A549 (cell line): ENCODE data around the gene SEC24D. TPM values are rescaled to one million over a fixed set of nuclear protein-coding genes. Genes with fewer than 3 reads are reported as not detected.

ENCODE experiments used
- ATAC-seq, 2 experiments: fragments of 200-7000 bp in 1 of 2; fragments of >200 bp in 1 of 2; cut with Nextera tagmentation in 1 of 2; cut with Tn5 transposase in 1 of 2; 3 replicates each; pipeline versions ENCODE4 v1.8.0 to v1.9.1; 2018 to 2020; ENCODE audit warnings: mild to moderate bottlenecking in 1 of 2, moderate library complexity in 1 of 2
- CTCF ChIA-PET: fragments of 300-600 bp; sonication (Branson Sonifier 250); formaldehyde crosslinking; extraction: SDS; loops from one replicate; lab custom pipeline; 2021; ENCODE audit warnings: antibody characterized with exemption, inconsistent platforms; lab: Yijun Ruan, JAX
- POLR2A ChIA-PET: fragments of 350-600 bp; formaldehyde crosslinking; extraction: SDS; loops from one replicate; lab custom pipeline; 2021; ENCODE audit warnings: antibody characterized with exemption, inconsistent platforms; lab: Yijun Ruan, JAX
- DNase-seq, 2 experiments: peaks; one replicate each; pipeline versions ENCODE4 v3.0.0 to v3.0.0-alpha.2; 2011 to 2016; ENCODE audit warnings: low read depth in 1 of 2, low spot score in 1 of 2
- FAIRE-seq: peaks from 2 replicates; lab custom pipeline; 2011; peaks lifted over from hg19 to GRCh38; lab: Jason Lieb, UNC
- H3K27ac ChIP-seq, 2 experiments: fragments of >200 bp; sonication (Bioruptor Twin); formaldehyde crosslinking; 3 replicates each; pipeline ENCODE4 v1.5.1; 2016 to 2017
- H3K4me1 ChIP-seq: fragments of >200 bp; sonication (Bioruptor Twin); formaldehyde crosslinking; 3 replicates; pipeline ENCODE4 v1.6.1; 2016
- H3K4me2 ChIP-seq: fragments of >200 bp; sonication (Bioruptor Twin); formaldehyde crosslinking; 3 replicates; pipeline ENCODE4 v1.6.1; 2016
- H3K4me3 ChIP-seq: fragments of >200 bp; sonication (Bioruptor Twin); formaldehyde crosslinking; 3 replicates; pipeline ENCODE4 v1.5.1; 2016
- H3K9me3 ChIP-seq: fragments of >200 bp; sonication (Bioruptor Twin); formaldehyde crosslinking; 3 replicates; pipeline ENCODE4 v1.6.1; 2016
- EHF ChIP-seq: fragments of 250-450 bp; sonication (Bioruptor Pico); IDR thresholded peaks from 2 replicates; pipeline ENCODE4 v1.5.0; 2020; ENCODE audit warnings: mild to moderate bottlenecking
- EHMT2 ChIP-seq: fragments of 200-600 bp; sonication (generic); IDR thresholded peaks from 2 replicates; pipeline ENCODE4 v1.6.1; 2016; ENCODE audit warnings: antibody characterized with exemption, low read depth, mild to moderate bottlenecking, moderate library complexity
- ESRRA ChIP-seq: fragments of 150-350 bp; IDR thresholded peaks from 2 replicates; pipeline ENCODE4 v1.6.1; 2014; ENCODE audit warnings: mild to moderate bottlenecking, low read length, borderline replicate concordance
- HDAC2 ChIP-seq: fragments of 200-600 bp; sonication (generic); IDR thresholded peaks from 2 replicates; pipeline ENCODE4 v1.6.1; 2016
- HOXA7 ChIP-seq: fragments of 250-450 bp; sonication (Bioruptor Pico); IDR thresholded peaks from 2 replicates; pipeline ENCODE4 v1.5.0; 2020; ENCODE audit warnings: mild to moderate bottlenecking, moderate library complexity
- HOXB5 ChIP-seq: fragments of 250-450 bp; sonication (Bioruptor Pico); IDR thresholded peaks from 2 replicates; pipeline ENCODE4 v1.5.0; 2020; ENCODE audit warnings: mild to moderate bottlenecking, moderate library complexity
- KDM5A ChIP-seq: fragments of 200-600 bp; sonication (generic); IDR thresholded peaks from 2 replicates; pipeline ENCODE4 v1.6.1; 2016; ENCODE audit warnings: antibody characterized with exemption, mild to moderate bottlenecking
- PHF8 ChIP-seq: fragments of 200-600 bp; sonication (generic); IDR thresholded peaks from 2 replicates; pipeline ENCODE4 v1.6.1; 2016; ENCODE audit warnings: low read depth, mild to moderate bottlenecking, antibody characterized with exemption, moderate library complexity, borderline replicate concordance
- RARB ChIP-seq: fragments of 250-450 bp; sonication (Bioruptor Pico); IDR thresholded peaks from 2 replicates; pipeline ENCODE4 v1.8.0; 2021; ENCODE audit warnings: mild to moderate bottlenecking, moderate library complexity
- RFX5 ChIP-seq: fragments of 450-650 bp; IDR thresholded peaks from 2 replicates; pipeline ENCODE4 v1.7.1; 2014; ENCODE audit warnings: antibody characterized with exemption, mild to moderate bottlenecking, moderate library complexity
- RNF2 ChIP-seq: fragments of 200-600 bp; sonication (generic); IDR thresholded peaks from 2 replicates; pipeline ENCODE4 v1.6.1; 2016; ENCODE audit warnings: low read depth, mild to moderate bottlenecking, antibody characterized with exemption, moderate library complexity, borderline replicate concordance
- SMC3 ChIP-seq: fragments of >200 bp; sonication (Bioruptor Twin); formaldehyde crosslinking; IDR thresholded peaks from 3 replicates; pipeline ENCODE4 v1.6.1; 2018; ENCODE audit warnings: inconsistent platforms
- TFCP2L1 ChIP-seq: fragments of 250-450 bp; sonication (Bioruptor Pico); IDR thresholded peaks from 2 replicates; pipeline ENCODE4 v1.5.0; 2021; ENCODE audit warnings: mild to moderate bottlenecking
- ZC3H11A ChIP-seq: fragments of 450-650 bp; IDR thresholded peaks from 2 replicates; pipeline ENCODE4 v1.6.1; 2014; ENCODE audit warnings: antibody characterized with exemption, mild to moderate bottlenecking
- ZNF302 ChIP-seq: fragments of 250-450 bp; sonication (Bioruptor Pico); IDR thresholded peaks from 2 replicates; pipeline ENCODE4 v1.9.0; 2021; ENCODE audit warnings: inconsistent platforms, mild to moderate bottlenecking, moderate library complexity
- WGBS: methylation state at CpG from one replicate; pipeline ENCODE4 v1.1.6; 2017; ENCODE audit errors: missing lambda C conversion rate; 5-methylcytosine and 5-hydroxymethylcytosine counted together
- polyA plus RNA-seq, 4 experiments: library from polyadenylated mRNA; depleted of rRNA in 3 of 4; stranded (reverse); fragments of >200 nt; fragmentation: RNase III in 1 of 4; extraction: RNeasy Plus Mini Kit Qiagen cat#74134 plus additional on column Dnase treatment in 1 of 4; gene quantifications; 2 replicates in 3 of 4; 3 replicates in 1 of 4; pipeline ENCODE4 v1.2.3, GENCODE V29; 2011 to 2017
- TF ChIP-seq, protein P1 (sequence below): fragments of 250-450 bp; sonication (Bioruptor Pico); IDR thresholded peaks from 2 replicates; pipeline ENCODE4 v1.5.0; 2020; ENCODE audit warnings: low read depth, mild to moderate bottlenecking, moderate library complexity
- TF ChIP-seq, protein P2 (sequence below): fragments of 250-450 bp; sonication (Bioruptor Pico); IDR thresholded peaks from 2 replicates; pipeline ENCODE4 v1.5.0; 2021; ENCODE audit warnings: mild to moderate bottlenecking, moderate library complexity, borderline replicate concordance
- TF ChIP-seq, protein P3 (sequence below): fragments of >200 bp; sonication (Bioruptor Twin); formaldehyde crosslinking; IDR thresholded peaks from 3 replicates; pipeline ENCODE4 v1.6.1; 2016
- TF ChIP-seq, protein P4 (sequence below): fragments of 150-350 bp; IDR thresholded peaks from 2 replicates; pipeline ENCODE4 v1.6.1; 2014; ENCODE audit warnings: low read depth, mild to moderate bottlenecking, low read length
- TF ChIP-seq, protein P5 (sequence below): fragments of 200-600 bp; sonication (generic); IDR thresholded peaks from 2 replicates; pipeline ENCODE4 v1.6.1; 2016; ENCODE audit warnings: antibody characterized with exemption, mild to moderate bottlenecking, moderate library complexity

SEC24D gene
- polyA plus RNA-seq, 2 of the 4 experiments (the other 2 are of a cell fraction), result 12.8 to 15.6 TPM

DNA sequence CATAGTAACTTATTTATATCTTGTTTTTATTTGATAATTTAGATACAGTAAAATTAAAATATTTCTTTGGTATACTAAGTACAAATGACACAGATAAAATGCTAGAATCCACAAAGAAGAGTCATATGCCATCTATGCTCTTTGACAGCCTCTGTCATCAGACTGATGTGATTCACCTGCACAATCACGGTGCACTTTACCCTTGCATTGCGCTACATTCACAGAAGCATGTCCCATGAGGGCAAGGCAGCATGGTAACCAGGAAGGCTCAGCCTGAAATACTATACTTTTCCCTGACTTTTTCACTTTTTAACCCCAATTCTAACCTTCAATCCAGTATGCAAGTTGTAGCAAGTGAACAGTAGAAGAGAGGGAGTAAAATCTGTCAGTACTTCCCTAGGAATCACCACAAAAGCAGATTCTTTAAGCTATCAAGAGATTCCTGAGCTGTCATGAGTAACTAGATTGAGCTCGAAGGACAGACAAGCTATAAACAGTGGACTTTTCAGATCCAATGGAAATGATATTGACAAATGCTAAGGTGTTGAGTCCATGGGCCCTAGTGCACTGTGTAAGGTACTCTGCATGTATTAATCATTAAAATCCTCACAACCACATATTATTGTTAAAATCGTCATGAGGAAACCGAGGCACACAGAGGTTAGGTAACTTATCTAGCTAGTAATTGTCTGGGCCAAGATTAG lies 14.2 kb downstream of the SEC24D start:
- ATAC-seq, result no peak
- no peak overlapping the region for H3K4me2 ChIP-seq
- no peak for DNase-seq
- H3K4me1 ChIP-seq, result peaks cover 9% of the 10 kb centered on the region; the same call in 2 of the 3 replicates
- WGBS, result 84% methylated on average over 5 of the region's 5 CpGs
- FAIRE-seq, result no peak
- TF ChIP-seq, protein P1, sequence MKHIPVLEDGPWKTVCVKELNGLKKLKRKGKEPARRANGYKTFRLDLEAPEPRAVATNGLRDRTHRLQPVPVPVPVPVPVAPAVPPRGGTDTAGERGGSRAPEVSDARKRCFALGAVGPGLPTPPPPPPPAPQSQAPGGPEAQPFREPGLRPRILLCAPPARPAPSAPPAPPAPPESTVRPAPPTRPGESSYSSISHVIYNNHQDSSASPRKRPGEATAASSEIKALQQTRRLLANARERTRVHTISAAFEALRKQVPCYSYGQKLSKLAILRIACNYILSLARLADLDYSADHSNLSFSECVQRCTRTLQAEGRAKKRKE (CRISPR knock-in tag), result no peak
- TF ChIP-seq, protein P2, sequence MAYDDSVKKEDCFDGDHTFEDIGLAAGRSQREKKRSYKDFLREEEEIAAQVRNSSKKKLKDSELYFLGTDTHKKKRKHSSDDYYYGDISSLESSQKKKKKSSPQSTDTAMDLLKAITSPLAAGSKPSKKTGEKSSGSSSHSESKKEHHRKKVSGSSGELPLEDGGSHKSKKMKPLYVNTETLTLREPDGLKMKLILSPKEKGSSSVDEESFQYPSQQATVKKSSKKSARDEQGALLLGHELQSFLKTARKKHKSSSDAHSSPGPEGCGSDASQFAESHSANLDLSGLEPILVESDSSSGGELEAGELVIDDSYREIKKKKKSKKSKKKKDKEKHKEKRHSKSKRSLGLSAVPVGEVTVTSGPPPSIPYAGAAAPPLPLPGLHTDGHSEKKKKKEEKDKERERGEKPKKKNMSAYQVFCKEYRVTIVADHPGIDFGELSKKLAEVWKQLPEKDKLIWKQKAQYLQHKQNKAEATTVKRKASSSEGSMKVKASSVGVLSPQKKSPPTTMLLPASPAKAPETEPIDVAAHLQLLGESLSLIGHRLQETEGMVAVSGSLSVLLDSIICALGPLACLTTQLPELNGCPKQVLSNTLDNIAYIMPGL (CRISPR knock-in tag), result no peak
- TF ChIP-seq ZNF302 (CRISPR knock-in tag), result no peak
- no peak for TF ChIP-seq EHMT2
- no peak for TF ChIP-seq RFX5
- no peak for TF ChIP-seq EHF (CRISPR knock-in tag)
- TF ChIP-seq, protein P3, sequence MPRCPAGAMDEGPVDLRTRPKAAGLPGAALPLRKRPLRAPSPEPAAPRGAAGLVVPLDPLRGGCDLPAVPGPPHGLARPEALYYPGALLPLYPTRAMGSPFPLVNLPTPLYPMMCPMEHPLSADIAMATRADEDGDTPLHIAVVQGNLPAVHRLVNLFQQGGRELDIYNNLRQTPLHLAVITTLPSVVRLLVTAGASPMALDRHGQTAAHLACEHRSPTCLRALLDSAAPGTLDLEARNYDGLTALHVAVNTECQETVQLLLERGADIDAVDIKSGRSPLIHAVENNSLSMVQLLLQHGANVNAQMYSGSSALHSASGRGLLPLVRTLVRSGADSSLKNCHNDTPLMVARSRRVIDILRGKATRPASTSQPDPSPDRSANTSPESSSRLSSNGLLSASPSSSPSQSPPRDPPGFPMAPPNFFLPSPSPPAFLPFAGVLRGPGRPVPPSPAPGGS, result no peak
- TF ChIP-seq HOXA7, result no peak
- TF ChIP-seq PHF8, result no peak
- TF ChIP-seq TFCP2L1 (CRISPR knock-in tag), result no peak
- no peak for TF ChIP-seq RARB (CRISPR knock-in tag)
- TF ChIP-seq ESRRA, result no peak
- TF ChIP-seq HOXB5 (CRISPR knock-in tag), result no peak
- TF ChIP-seq ZC3H11A, result no peak
- TF ChIP-seq, protein P4, sequence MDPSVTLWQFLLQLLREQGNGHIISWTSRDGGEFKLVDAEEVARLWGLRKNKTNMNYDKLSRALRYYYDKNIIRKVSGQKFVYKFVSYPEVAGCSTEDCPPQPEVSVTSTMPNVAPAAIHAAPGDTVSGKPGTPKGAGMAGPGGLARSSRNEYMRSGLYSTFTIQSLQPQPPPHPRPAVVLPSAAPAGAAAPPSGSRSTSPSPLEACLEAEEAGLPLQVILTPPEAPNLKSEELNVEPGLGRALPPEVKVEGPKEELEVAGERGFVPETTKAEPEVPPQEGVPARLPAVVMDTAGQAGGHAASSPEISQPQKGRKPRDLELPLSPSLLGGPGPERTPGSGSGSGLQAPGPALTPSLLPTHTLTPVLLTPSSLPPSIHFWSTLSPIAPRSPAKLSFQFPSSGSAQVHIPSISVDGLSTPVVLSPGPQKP, result no peak
- no peaks in the 10 kb centered on the region for H3K9me3 ChIP-seq
- CTCF ChIA-PET, result interaction anchor here (0.8 kb wide), 1 partner anchor 67 kb away, joined by 3 read pairs; the partner anchor contains the start of gene SYNPO2
- no peak overlapping the region for H3K4me3 ChIP-seq
- no peak overlapping the region for H3K27ac ChIP-seq
- POLR2A ChIA-PET, result no interaction called here

DNA sequence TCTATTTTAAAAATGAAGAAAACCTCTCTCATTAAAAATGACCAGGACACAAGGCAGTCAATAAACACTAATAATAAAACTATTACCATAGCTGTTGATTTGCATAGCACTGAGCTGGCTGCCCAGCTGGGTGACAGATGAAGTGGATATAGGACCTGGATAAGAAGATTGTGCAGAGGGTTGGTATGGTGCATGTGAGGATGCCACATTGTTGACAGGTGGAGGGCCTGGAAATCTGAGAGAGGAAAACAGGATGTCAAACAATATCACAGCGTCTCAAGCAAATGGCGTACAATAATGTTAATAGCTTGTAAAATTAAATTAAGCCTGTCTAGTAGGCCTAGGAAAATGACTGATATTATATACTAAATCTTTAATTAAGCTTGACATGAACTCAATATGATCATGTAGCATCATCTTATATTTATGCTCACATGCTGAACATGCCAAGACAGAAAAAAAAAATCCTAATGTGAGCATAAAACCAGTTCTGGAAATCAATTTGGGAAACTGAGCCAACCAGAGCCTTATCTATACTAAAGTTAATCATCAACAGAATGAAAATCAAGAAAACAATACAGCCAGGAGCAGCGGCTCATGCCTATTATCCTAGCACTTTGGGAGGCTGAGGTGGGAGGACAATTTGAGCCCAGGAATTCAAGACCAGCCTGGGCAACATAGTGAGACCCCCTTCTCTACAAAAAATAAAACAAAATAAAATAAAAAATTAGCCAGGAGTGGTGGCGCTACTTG lies 18.6 kb downstream of the SEC24D start:
- H3K27ac ChIP-seq, result no peak overlapping the region
- ATAC-seq (no peak), DNase-seq (no peak), FAIRE-seq (no peak)
- CTCF ChIA-PET, result no interaction called here
- H3K4me1 ChIP-seq, result no peaks in the 10 kb centered on the region
- H3K4me2 ChIP-seq, result no peak overlapping the region
- H3K4me3 ChIP-seq, result no peak overlapping the region
- no peaks in the 10 kb centered on the region for H3K9me3 ChIP-seq
- WGBS, result 92% methylated on average over 4 of the region's 4 CpGs
- POLR2A ChIA-PET, result interaction anchor here (0.6 kb wide), 1 partner anchor 11 kb away, joined by 4 read pairs; no protein-coding TSS in a partner anchor
- TF ChIP-seq, protein P5, sequence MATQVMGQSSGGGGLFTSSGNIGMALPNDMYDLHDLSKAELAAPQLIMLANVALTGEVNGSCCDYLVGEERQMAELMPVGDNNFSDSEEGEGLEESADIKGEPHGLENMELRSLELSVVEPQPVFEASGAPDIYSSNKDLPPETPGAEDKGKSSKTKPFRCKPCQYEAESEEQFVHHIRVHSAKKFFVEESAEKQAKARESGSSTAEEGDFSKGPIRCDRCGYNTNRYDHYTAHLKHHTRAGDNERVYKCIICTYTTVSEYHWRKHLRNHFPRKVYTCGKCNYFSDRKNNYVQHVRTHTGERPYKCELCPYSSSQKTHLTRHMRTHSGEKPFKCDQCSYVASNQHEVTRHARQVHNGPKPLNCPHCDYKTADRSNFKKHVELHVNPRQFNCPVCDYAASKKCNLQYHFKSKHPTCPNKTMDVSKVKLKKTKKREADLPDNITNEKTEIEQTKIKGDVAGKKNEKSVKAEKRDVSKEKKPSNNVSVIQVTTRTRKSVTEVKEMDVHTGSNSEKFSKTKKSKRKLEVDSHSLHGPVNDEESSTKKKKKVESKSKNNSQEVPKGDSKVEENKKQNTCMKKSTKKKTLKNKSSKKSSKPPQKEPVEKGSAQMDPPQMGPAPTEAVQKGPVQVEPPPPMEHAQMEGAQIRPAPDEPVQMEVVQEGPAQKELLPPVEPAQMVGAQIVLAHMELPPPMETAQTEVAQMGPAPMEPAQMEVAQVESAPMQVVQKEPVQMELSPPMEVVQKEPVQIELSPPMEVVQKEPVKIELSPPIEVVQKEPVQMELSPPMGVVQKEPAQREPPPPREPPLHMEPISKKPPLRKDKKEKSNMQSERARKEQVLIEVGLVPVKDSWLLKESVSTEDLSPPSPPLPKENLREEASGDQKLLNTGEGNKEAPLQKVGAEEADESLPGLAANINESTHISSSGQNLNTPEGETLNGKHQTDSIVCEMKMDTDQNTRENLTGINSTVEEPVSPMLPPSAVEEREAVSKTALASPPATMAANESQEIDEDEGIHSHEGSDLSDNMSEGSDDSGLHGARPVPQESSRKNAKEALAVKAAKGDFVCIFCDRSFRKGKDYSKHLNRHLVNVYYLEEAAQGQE, result no peak
- TF ChIP-seq SMC3 (no peak), RFX5 (no peak), RNF2 (no peak), KDM5A (no peak), HDAC2 (no peak)
- TF ChIP-seq, protein P2 (CRISPR knock-in tag), result no peak
- TF ChIP-seq, protein P3, result no peak
